GM12864 (cell line): ENCODE data around the gene SLC27A3.
A peak's percentile ranks its signal among the peaks of the same experiment; 100 is the strongest.

Experiments used
- DNase-seq: peaks from one replicate; pipeline ENCODE4 v3.0.0-alpha.2; 2011; ENCODE audit warnings: low read depth
- H3K4me3 ChIP-seq: 2 replicates; pipeline ENCODE4 v1.5.1; 2011; ENCODE audit warnings: mild to moderate bottlenecking, low read depth, low read length, control low read depth
- CTCF ChIP-seq: IDR thresholded peaks from 2 replicates; pipeline ENCODE4 v1.5.1; 2011; ENCODE audit warnings: low read depth, mild to moderate bottlenecking, moderate library complexity, low read length, control low read depth, inconsistent platforms; ENCODE audit errors: missing control alignments

SLC27A3 gene

GRCh38 chr1:153771261-153771660, 3.9 kb upstream of the SLC27A3 start:
- no peak for DNase-seq
- TF ChIP-seq CTCF: no peak
- H3K4me3 ChIP-seq: no peak overlapping the region

GRCh38 chr1:153771841-153772593, 3.2 kb upstream of the SLC27A3 start:
- peak; percentile 61 for TF ChIP-seq CTCF
- no peak for DNase-seq
- no peak overlapping the region for H3K4me3 ChIP-seq

- no peak for DNase-seq
- TF ChIP-seq CTCF: no peak
- no peak overlapping the region for H3K4me3 ChIP-seq
Measured at GRCh38 chr1:153773096-153773921, 1.9 kb upstream of the SLC27A3 start.

- H3K4me3 ChIP-seq: no peak overlapping the region
- TF ChIP-seq CTCF: no peak
- no peak for DNase-seq
Measured at GRCh38 chr1:153774026-153774595, 1.1 kb upstream of the SLC27A3 start.

GRCh38 chr1:153775458-153776327, 486 bp downstream of the SLC27A3 start:
- no peak for DNase-seq
- TF ChIP-seq CTCF: peak; percentile 7
- peak overlapping the region; percentile 75 for H3K4me3 ChIP-seq

GRCh38 chr1:153776352-153776751, 1.1 kb downstream of the SLC27A3 start:
- no peak for DNase-seq
- peak overlapping the region; percentile 75 for H3K4me3 ChIP-seq
- TF ChIP-seq CTCF: no peak
